GM18526 (cell line): ENCODE results near the gene CRYGB.

ENCODE experiments used
- POLR2A ChIP-seq: IDR thresholded peaks from 3 replicates; pipeline ENCODE4 v1.6.1; 2011; ENCODE audit not compliant: insufficient read length; ENCODE audit errors: extremely low read depth

Gene CRYGB

GRCh38 chr2:208098267-208098666, 47.7 kb downstream of the CRYGB start:
- TF ChIP-seq POLR2A, result no peak

DNA sequence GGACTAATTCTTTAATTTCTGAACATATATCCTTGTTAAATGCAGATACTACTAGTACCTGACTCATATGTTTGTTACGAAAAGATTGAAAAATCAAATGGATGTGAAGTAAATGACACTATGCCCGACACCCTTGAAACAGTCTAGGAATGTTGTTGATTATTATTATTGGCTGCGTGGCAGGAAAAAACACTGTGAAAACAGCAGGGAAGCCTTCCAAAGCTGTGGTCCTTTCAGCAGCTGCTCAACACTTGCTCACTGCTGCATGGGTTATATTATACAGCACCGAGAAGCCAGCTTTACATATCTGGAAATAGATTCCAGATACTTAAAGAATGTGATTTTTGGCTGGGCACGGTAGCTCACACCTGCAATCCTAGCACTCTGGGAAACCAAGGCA, 48.2 kb downstream of the CRYGB start:
- TF ChIP-seq POLR2A, result no peak

DNA sequence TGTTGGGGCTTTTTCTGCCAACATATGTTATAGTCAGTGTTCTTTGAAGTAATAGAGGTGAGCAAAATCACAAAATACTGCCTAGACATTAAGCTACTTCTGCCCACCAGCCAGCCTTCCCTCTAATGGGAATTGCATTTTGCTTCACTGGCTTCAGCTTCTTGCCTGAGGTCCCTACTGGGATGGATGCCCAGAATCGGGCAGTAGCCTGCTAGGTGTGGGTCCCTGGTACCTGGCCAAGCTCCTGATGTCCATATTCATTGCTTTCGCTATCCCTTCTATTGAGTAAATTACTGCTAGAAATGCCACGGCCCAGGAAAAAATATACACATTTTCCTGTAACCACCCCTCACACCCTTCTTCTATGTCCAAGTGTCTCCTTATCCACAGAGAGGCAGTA, 48.6 kb downstream of the CRYGB start:
- TF ChIP-seq POLR2A, result no peak

- no peak for TF ChIP-seq POLR2A
Measured at GRCh38 chr2:208096080-208096479, 49.9 kb downstream of the CRYGB start.

- no peak for TF ChIP-seq POLR2A
Measured at GRCh38 chr2:208093128-208093527, 52.8 kb downstream of the CRYGB start.
